Measurements from ENCODE around the gene MPZL2. TPM values are rescaled to one million over a fixed set of nuclear protein-coding genes. Genes with fewer than 3 reads are reported as not detected.

Gene MPZL2
- total and polyA plus RNA-seq, 10 of the 15 experiments (the other 5 are each of a cell fraction or from before 2014, with no cell fraction given): 0.81 to 4.8 (median 3.1) TPM

DNA sequence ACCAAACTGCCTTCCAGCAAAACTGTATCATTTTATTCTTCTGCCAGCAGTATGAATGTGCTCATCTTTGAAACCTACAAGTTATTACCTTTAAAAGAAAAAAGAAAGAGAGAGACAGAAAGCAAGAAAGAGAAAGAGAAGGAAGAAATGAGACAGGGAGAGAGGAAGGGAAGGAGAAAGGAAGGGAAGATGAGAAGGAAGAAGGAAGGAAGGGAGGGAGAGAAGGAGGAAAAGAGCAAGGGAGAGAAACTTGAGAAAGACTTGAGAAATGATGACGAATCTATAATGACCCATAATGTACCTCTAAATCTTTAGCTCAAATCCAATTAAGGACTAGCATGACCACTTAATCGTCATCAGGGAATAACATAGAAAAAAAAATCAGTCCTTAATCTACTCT, 27.9 kb downstream of the MPZL2 start:
- Histone ChIP-seq H3K4me1 (ENCODE audit: control insufficient read depth, insufficient read depth, low read length) (peaks cover 5% of the 10 kb centered on the region; the same call in 1 of the 2 replicates), H2AFZ (ENCODE audit: control insufficient read depth, low read depth, low read length) (no peak overlapping the region), H3K9ac (ENCODE audit: control insufficient read depth, insufficient read depth, low read length) (no peak overlapping the region), H3K36me3 (ENCODE audit: control insufficient read depth in 2 of 2, insufficient read depth in 2 of 2, low read length in 1 of 2) (no peaks in the 10 kb centered on the region; a peak in 1 of 4 replicates), H3K79me2 (ENCODE audit: control insufficient read depth, insufficient read depth, low read length) (no peaks in the 10 kb centered on the region), H3K9me3 (replicated peaks; ENCODE audit: control insufficient read depth, insufficient read depth, low read length) (no peaks in the 10 kb centered on the region), H3K27ac (ENCODE audit: control insufficient read depth, insufficient read depth) (no peak overlapping the region), H3K4me2 (ENCODE audit: control insufficient read depth, insufficient read depth) (no peak overlapping the region), H3K4me3 (no peak overlapping the region), H4K20me1 (ENCODE audit: control insufficient read depth, insufficient read depth) (no peaks in the 10 kb centered on the region), H3K27me3 (replicated peaks in 1 of 2; ENCODE audit: control insufficient read depth in 2 of 2, insufficient read depth in 2 of 2, low read length in 1 of 2) (no peaks in the 10 kb centered on the region)
- FAIRE-seq: no peak
- BruUV-seq (replicated peaks): no TSS peak
- in situ Hi-C loops (cut with MboI) (no loop called here), intact Hi-C loops (cut with micrococcal nuclease; ENCODE audit: unreplicated experiment) (no loop called here)
- TF ChIP-seq SMARCA5 (IDR thresholded peaks at IDR 0.05) (no peak), BMI1 (IDR thresholded peaks at IDR 0.05; ENCODE audit: borderline replicate concordance) (no peak), HDAC6 (IDR thresholded peaks at IDR 0.05; ENCODE audit: unreplicated experiment) (no peak)
- TF ChIP-seq, protein P1, sequence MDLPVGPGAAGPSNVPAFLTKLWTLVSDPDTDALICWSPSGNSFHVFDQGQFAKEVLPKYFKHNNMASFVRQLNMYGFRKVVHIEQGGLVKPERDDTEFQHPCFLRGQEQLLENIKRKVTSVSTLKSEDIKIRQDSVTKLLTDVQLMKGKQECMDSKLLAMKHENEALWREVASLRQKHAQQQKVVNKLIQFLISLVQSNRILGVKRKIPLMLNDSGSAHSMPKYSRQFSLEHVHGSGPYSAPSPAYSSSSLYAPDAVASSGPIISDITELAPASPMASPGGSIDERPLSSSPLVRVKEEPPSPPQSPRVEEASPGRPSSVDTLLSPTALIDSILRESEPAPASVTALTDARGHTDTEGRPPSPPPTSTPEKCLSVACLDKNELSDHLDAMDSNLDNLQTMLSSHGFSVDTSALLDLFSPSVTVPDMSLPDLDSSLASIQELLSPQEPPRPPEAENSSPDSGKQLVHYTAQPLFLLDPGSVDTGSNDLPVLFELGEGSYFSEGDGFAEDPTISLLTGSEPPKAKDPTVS (IDR thresholded peaks at IDR 0.05; ENCODE audit: low read depth, low read length): no peak
- DNase-seq (ENCODE audit: low read depth, low spot score): no peak
- POLR2A ChIA-PET: no interaction called here
- SMC1A ChIA-PET (ENCODE audit: uncharacterized antibody, unreplicated experiment): interaction anchor here (1.0 kb wide), 1 partner anchor 25 kb away, joined by 3 read pairs; no protein-coding TSS in a partner anchor
- no peak for ATAC-seq
- CTCF ChIA-PET: interaction anchor here (1.3 to 1.9 kb wide), 5 partner anchors 11 to 56 kb away, joined by 3 to 8 read pairs (median 3); no protein-coding TSS in a partner anchor
- 19% methylated on average over 2 of the region's 2 CpGs for WGBS (ENCODE audit: insufficient coverage, insufficient replicate concordance, low lambda C conversion rate, missing lambda C conversion rate)
- RAD21 ChIA-PET (ENCODE audit: unreplicated experiment): no interaction called here

DNA sequence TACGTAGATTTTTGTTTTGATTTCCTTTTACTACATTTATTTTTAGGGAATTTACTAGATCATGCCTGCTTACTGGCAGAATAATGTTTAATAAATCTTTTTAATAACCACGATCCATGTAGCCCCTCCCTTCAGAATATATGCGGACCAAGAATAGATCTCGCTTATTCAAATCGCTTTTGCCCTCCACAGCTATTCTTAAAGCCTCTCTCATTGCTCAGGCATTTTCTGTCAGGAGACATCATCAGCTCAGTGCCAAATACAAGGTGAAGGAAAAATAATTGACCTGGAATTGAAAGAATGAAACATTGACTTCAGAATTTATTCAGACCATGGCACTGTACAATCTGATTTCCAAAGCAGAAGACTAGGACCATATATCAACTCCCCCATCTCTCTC, 29.3 kb downstream of the MPZL2 start:
- Histone ChIP-seq H3K4me1 (ENCODE audit: control insufficient read depth, insufficient read depth, low read length) (no peaks in the 10 kb centered on the region), H3K4me3 (no peak overlapping the region), H3K27ac (ENCODE audit: control insufficient read depth, insufficient read depth) (no peak overlapping the region), H3K4me2 (ENCODE audit: control insufficient read depth, insufficient read depth) (no peak overlapping the region), H3K36me3 (ENCODE audit: control insufficient read depth in 2 of 2, insufficient read depth in 2 of 2, low read length in 1 of 2) (peaks cover 0 to 2% of the 10 kb centered on the region in 2 experiments; a peak in 2 of 4 replicates), H2AFZ (ENCODE audit: control insufficient read depth, low read depth, low read length) (no peak overlapping the region), H3K79me2 (ENCODE audit: control insufficient read depth, insufficient read depth, low read length) (no peaks in the 10 kb centered on the region), H3K27me3 (replicated peaks in 1 of 2; ENCODE audit: control insufficient read depth in 2 of 2, insufficient read depth in 2 of 2, low read length in 1 of 2) (no peaks in the 10 kb centered on the region), H3K9me3 (replicated peaks; ENCODE audit: control insufficient read depth, insufficient read depth, low read length) (no peaks in the 10 kb centered on the region), H3K9ac (ENCODE audit: control insufficient read depth, insufficient read depth, low read length) (no peak overlapping the region), H4K20me1 (ENCODE audit: control insufficient read depth, insufficient read depth) (no peaks in the 10 kb centered on the region)
- TF ChIP-seq, protein P2, sequence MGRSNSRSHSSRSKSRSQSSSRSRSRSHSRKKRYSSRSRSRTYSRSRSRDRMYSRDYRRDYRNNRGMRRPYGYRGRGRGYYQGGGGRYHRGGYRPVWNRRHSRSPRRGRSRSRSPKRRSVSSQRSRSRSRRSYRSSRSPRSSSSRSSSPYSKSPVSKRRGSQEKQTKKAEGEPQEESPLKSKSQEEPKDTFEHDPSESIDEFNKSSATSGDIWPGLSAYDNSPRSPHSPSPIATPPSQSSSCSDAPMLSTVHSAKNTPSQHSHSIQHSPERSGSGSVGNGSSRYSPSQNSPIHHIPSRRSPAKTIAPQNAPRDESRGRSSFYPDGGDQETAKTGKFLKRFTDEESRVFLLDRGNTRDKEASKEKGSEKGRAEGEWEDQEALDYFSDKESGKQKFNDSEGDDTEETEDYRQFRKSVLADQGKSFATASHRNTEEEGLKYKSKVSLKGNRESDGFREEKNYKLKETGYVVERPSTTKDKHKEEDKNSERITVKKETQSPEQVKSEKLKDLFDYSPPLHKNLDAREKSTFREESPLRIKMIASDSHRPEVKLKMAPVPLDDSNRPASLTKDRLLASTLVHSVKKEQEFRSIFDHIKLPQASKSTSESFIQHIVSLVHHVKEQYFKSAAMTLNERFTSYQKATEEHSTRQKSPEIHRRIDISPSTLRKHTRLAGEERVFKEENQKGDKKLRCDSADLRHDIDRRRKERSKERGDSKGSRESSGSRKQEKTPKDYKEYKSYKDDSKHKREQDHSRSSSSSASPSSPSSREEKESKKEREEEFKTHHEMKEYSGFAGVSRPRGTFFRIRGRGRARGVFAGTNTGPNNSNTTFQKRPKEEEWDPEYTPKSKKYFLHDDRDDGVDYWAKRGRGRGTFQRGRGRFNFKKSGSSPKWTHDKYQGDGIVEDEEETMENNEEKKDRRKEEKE (IDR thresholded peaks at IDR 0.05): no peak
- TF ChIP-seq, protein P3, sequence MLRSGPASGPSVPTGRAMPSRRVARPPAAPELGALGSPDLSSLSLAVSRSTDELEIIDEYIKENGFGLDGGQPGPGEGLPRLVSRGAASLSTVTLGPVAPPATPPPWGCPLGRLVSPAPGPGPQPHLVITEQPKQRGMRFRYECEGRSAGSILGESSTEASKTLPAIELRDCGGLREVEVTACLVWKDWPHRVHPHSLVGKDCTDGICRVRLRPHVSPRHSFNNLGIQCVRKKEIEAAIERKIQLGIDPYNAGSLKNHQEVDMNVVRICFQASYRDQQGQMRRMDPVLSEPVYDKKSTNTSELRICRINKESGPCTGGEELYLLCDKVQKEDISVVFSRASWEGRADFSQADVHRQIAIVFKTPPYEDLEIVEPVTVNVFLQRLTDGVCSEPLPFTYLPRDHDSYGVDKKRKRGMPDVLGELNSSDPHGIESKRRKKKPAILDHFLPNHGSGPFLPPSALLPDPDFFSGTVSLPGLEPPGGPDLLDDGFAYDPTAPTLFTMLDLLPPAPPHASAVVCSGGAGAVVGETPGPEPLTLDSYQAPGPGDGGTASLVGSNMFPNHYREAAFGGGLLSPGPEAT (IDR thresholded peaks at IDR 0.05; ENCODE audit: low read depth): no peak
- in situ Hi-C loops (cut with MboI) (no loop called here), intact Hi-C loops (cut with micrococcal nuclease; ENCODE audit: unreplicated experiment) (no loop called here)
- ChIA-PET CTCF (no interaction called here), RAD21 (ENCODE audit: unreplicated experiment) (no interaction called here), POLR2A (no interaction called here), SMC1A (ENCODE audit: uncharacterized antibody, unreplicated experiment) (interaction anchor here (1.3 kb wide), 1 partner anchor 10 kb away, joined by 3 read pairs; the partner anchor contains the start of gene JAML)
- ATAC-seq: no peak
- no TSS peak for BruUV-seq (replicated peaks)
- WGBS (ENCODE audit: insufficient coverage, insufficient replicate concordance, low lambda C conversion rate, missing lambda C conversion rate): 76% methylated on average over 5 of the region's 5 CpGs
- DNase-seq (ENCODE audit: low read depth, low spot score): no peak
- no peak for FAIRE-seq

All from GM12878 (cell line).